ENCODE measurements around the gene BARD1.

DNA sequence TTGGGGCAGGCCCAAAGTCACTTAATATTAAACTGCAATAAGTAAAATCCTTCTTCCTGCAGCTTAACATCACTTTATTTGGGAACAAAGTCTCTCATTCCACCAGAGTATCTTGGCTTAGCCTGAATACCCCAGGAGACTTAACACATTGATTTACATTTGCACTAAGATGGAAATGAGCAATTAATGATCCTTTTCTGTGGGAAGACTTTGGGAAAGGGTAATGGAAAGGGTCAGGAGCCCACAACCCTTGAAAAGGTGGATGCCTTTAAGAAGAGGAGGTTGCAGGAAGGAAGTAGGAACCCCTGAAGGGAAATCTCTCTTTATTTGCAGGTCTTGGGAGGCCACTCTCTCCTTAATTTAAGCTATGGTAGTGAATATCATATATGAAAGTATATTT is 28.0 kb upstream of the BARD1 start:
- TF ChIP-seq, protein P1, sequence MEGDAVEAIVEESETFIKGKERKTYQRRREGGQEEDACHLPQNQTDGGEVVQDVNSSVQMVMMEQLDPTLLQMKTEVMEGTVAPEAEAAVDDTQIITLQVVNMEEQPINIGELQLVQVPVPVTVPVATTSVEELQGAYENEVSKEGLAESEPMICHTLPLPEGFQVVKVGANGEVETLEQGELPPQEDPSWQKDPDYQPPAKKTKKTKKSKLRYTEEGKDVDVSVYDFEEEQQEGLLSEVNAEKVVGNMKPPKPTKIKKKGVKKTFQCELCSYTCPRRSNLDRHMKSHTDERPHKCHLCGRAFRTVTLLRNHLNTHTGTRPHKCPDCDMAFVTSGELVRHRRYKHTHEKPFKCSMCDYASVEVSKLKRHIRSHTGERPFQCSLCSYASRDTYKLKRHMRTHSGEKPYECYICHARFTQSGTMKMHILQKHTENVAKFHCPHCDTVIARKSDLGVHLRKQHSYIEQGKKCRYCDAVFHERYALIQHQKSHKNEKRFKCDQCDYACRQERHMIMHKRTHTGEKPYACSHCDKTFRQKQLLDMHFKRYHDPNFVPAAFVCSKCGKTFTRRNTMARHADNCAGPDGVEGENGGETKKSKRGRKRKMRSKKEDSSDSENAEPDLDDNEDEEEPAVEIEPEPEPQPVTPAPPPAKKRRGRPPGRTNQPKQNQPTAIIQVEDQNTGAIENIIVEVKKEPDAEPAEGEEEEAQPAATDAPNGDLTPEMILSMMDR (IDR thresholded peaks at IDR 0.05; ENCODE audit: poor library complexity) = no peak
- no peak for TF ChIP-seq EZH2 (IDR thresholded peaks at IDR 0.05; ENCODE audit: borderline replicate concordance)
- TF ChIP-seq EZH2phosphoT487 (IDR thresholded peaks at IDR 0.05; ENCODE audit: low read depth, severe bottlenecking, unreplicated experiment) = no peak

Measured in hepatocyte (in vitro differentiated cells).